Urinary bladder (tissue), 4 donors: Measurements from ENCODE around the gene PIGO. TPM values are rescaled to one million over a fixed set of nuclear protein-coding genes. Genes with fewer than 3 reads are reported as not detected.

Experiments
- DNase-seq: peaks from one replicate; pipeline ENCODE4 v3.0.0-alpha.2; 2015; ENCODE audit errors: extremely low spot score
- H3K27ac ChIP-seq: one replicate; pipeline ENCODE4 v1.5.1; 2013; ENCODE audit warnings: low read depth, mild to moderate bottlenecking, moderate library complexity
- H3K36me3 ChIP-seq: one replicate; pipeline ENCODE4 v1.6.1; 2013; ENCODE audit warnings: mild to moderate bottlenecking, moderate library complexity; ENCODE audit not compliant: insufficient read depth
- H3K4me1 ChIP-seq: one replicate; pipeline ENCODE4 v1.6.1; 2013; ENCODE audit warnings: mild to moderate bottlenecking, moderate library complexity; ENCODE audit not compliant: insufficient read depth
- H3K4me3 ChIP-seq: one replicate; pipeline ENCODE4 v1.5.1; 2013; ENCODE audit warnings: low read depth, low read length
- WGBS: extraction: QIAGEN DNeasy Blood & Tissue Kit; methylation state at CpG from one replicate; pipeline ENCODE4 v1.1.7; 2013; 5-methylcytosine and 5-hydroxymethylcytosine counted together
- polyA plus RNA-seq: library from polyadenylated mRNA; stranded (reverse); fragments of 200-250 nt; gene quantifications from one replicate; pipeline ENCODE4 v1.2.3, GENCODE V29; 2013
- total RNA-seq: library from RNA; depleted of rRNA; stranded (reverse); fragments of >200 nt; gene quantifications from one replicate; pipeline ENCODE4 v1.2.3, GENCODE V29; 2014
- donor health status: healthy with polysubstance abuse.
- donor health status: healthy.

The PIGO gene
- total and polyA plus RNA-seq, 2 donors: 8.6 to 14.8 TPM

DNA sequence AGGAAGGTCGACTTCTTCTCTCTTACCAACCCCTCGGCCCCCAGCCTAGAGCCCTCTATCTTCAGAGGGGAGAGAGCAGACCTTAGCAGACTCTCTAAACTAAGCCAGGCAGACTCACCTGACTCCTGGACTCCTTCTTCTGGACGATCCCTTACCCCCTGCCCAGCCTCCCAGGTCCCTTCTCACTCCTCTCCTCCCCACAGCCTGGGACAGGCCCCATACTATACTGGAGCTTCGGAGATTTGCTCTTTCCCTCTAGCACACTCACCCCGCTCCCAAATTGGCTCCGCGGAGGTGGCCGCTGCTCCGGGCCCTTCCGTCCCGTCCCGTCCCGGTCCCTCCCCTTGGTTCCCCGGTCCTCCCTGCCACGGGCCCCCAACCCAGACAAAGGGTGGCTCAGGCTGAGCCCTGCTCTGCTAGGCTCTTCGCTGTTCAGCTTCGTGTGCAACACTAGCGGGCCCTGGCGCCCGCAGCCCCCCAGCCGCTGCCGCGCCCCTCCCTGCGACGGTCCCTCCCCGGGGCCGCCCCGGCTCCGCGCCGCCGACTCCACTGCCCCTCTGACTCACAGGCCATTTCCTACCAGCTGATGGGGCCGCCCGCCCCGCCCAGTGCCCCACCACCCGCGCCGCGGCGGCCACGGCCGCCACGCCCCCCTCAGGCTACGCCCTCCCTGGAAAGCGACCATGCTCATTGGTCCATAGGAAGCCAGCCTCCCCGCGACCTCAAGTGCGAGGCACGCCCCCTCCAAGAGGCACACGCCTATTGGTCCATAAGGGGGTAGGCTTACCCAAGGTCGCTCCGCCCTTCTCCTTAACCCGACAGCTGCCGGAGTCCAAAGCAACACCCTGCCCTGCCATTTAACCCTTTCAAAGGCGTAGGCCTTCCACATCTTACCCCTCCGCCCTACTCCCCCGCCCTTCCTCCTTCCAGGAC, 14.9 kb upstream of the PIGO start:
- H3K4me1 ChIP-seq: no peaks in the 10 kb centered on the region
- peak overlapping the region; percentile 66 for H3K4me3 ChIP-seq
- WGBS: 1% methylated on average over 57 of the region's 57 CpGs
- H3K27ac ChIP-seq: peak overlapping the region; percentile 87
- DNase-seq: peak; percentile 94
- no peaks in the 10 kb centered on the region for H3K36me3 ChIP-seq

DNA sequence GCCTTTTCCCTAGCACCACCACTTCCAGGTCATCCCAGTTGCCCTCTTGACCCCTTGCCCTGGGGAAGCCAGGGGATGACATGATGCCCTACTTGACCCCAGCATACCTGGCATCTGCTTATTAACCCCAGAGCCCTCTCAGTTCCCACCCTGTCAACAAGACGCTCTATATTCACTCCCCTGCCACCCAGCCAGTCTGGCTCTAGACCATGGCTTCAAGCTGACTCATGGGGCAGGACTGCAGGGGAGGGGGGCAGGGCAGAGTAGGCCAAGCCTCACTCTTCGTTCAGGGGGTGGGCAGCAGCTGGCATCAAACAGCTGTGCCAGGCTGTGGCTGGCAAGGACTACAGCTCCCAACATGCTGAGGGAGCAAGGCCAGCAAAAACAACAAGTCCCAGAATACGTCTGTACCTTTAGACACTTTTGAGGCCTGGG, 14.0 kb upstream of the PIGO start:
- 24% methylated on average over 3 of the region's 3 CpGs for WGBS
- Histone ChIP-seq H3K4me1 (no peaks in the 10 kb centered on the region), H3K36me3 (no peaks in the 10 kb centered on the region), H3K27ac (no peak overlapping the region), H3K4me3 (no peak overlapping the region)
- no peak for DNase-seq

- no peaks in the 10 kb centered on the region for H3K4me1 ChIP-seq
- 60% methylated on average over 8 of the region's 8 CpGs for WGBS
- no peak overlapping the region for H3K4me3 ChIP-seq
- H3K36me3 ChIP-seq: no peaks in the 10 kb centered on the region
- no peak overlapping the region for H3K27ac ChIP-seq
- DNase-seq: no peak
These were observed 12.7 kb upstream of the PIGO start for GRCh38 chr9:35108946-35109575.

GRCh38 chr9:35108461-35108860, 12.1 kb upstream of the PIGO start:
- no peak for DNase-seq
- no peaks in the 10 kb centered on the region for H3K4me1 ChIP-seq
- no peaks in the 10 kb centered on the region for H3K36me3 ChIP-seq
- H3K4me3 ChIP-seq: no peak overlapping the region
- 88% methylated on average over 6 of the region's 6 CpGs for WGBS
- no peak overlapping the region for H3K27ac ChIP-seq

DNA sequence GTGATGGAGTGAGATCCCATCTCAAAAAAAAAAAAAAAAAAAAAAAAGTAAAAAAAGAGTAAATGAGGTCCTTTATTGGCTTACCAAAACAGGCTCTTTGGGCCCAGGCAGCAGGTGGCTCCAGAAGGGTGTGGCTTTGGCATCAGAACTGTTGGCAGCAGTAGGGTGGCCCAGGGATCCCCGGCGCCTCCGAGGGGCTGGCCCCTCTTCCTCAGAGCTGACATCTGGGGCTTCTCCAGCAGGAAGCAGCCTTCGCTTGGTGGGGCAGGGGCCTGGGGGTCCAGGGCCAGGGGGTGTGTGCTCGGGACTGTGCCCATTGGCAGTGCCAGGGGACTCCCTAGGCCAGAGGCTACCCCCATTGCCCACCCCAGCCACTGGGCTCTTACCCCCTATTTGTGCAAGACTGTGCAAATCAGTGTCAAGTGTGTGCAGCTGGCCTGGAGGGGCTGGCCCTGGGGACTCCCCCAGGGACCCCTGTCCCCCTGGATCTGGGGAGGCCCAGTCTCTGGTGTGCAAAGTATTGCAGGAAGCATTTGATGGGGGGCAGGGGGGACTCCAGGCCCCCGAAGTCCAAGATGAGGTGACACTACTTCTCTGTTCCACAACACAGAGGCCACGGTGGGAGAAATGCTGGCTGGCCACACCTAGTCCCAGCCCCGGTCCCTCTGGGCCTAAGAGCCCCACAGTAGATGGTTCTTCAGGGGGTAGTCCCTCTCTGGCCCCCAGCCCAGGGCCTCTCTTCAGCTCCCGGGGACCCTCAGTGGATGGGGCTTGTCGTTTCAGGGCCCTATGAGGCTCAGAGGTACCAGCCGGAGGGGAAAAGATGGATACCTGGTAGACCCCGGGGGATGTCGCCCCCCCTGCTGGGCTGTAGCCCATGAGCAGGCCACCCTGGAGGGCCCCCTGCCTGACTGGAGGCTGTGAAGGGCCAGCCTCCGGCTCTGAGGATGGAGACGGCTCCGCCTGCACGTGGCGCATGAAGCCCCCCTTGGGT, 11.2 kb upstream of the PIGO start:
- DNase-seq: no peak
- H3K4me1 ChIP-seq: no peaks in the 10 kb centered on the region
- H3K36me3 ChIP-seq: no peaks in the 10 kb centered on the region
- H3K27ac ChIP-seq: no peak overlapping the region
- no peak overlapping the region for H3K4me3 ChIP-seq
- WGBS: 79% methylated on average over 18 of the region's 18 CpGs

GRCh38 chr9:35106343-35106730, 9.9 kb upstream of the PIGO start:
- no peak for DNase-seq
- 90% methylated on average over 7 of the region's 7 CpGs for WGBS

GRCh38 chr9:35105571-35106342, 9.4 kb upstream of the PIGO start:
- DNase-seq: no peak
- 93% methylated on average over 13 of the region's 13 CpGs for WGBS
- no peaks in the 10 kb centered on the region for H3K36me3 ChIP-seq

More at GRCh38 chr9:35106343-35106730, 9.9 kb upstream of the PIGO start:
- Histone ChIP-seq H3K36me3 (no peaks in the 10 kb centered on the region), H3K4me1 (peaks cover 2% of the 10 kb centered on the region), H3K27ac (no peak overlapping the region), H3K4me3 (no peak overlapping the region)

GRCh38 chr9:35105126-35105525, 8.7 kb upstream of the PIGO start:
- no peaks in the 10 kb centered on the region for H3K36me3 ChIP-seq
- H3K4me1 ChIP-seq: peaks cover 2% of the 10 kb centered on the region
- DNase-seq: no peak
- no peak overlapping the region for H3K4me3 ChIP-seq
- H3K27ac ChIP-seq: no peak overlapping the region
- 91% methylated on average over 12 of the region's 12 CpGs for WGBS

More at GRCh38 chr9:35105571-35106342, 9.4 kb upstream of the PIGO start:
- H3K4me3 ChIP-seq: no peak overlapping the region
- H3K4me1 ChIP-seq: peaks cover 2% of the 10 kb centered on the region
- H3K27ac ChIP-seq: no peak overlapping the region

- Histone ChIP-seq H3K36me3 (no peaks in the 10 kb centered on the region), H3K27ac (no peak overlapping the region), H3K4me3 (no peak overlapping the region), H3K4me1 (peaks cover 2% of the 10 kb centered on the region)
- 94% methylated on average over 4 of the region's 4 CpGs for WGBS
- no peak for DNase-seq
These were observed 8.2 kb upstream of the PIGO start for GRCh38 chr9:35104586-35104985.

DNA sequence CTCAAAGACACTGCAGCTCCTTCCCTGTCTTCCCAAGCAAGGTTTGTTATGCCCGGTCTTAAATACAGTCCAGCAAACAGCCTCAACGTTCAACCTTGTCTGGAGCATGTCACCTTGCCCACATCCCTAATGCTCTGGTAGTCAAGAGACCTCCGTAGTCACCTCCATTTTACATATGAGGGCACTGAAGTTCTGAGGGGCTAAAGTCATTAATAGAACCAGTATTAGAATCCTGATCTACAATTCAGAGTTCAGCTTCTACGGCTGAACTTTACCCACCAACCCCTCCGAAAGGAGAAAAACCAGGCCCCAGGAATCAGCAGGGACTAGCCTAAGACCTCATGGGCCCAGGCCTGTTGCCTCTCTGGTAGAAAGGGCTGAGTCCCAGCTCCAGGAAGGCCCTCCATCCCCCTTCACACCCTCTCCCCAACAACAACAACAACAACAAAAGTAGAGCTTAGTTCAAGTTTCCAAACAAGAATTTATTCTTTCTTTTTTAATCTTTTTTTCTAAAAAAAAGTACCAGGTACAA, 7.3 kb upstream of the PIGO start:
- 31% methylated on average over 5 of the region's 5 CpGs for WGBS
- DNase-seq: no peak
- no peaks in the 10 kb centered on the region for H3K36me3 ChIP-seq
- H3K4me1 ChIP-seq: peaks cover 2% of the 10 kb centered on the region
- peak overlapping the region; percentile 63 for H3K27ac ChIP-seq
- H3K4me3 ChIP-seq: peak overlapping the region; percentile 64

DNA sequence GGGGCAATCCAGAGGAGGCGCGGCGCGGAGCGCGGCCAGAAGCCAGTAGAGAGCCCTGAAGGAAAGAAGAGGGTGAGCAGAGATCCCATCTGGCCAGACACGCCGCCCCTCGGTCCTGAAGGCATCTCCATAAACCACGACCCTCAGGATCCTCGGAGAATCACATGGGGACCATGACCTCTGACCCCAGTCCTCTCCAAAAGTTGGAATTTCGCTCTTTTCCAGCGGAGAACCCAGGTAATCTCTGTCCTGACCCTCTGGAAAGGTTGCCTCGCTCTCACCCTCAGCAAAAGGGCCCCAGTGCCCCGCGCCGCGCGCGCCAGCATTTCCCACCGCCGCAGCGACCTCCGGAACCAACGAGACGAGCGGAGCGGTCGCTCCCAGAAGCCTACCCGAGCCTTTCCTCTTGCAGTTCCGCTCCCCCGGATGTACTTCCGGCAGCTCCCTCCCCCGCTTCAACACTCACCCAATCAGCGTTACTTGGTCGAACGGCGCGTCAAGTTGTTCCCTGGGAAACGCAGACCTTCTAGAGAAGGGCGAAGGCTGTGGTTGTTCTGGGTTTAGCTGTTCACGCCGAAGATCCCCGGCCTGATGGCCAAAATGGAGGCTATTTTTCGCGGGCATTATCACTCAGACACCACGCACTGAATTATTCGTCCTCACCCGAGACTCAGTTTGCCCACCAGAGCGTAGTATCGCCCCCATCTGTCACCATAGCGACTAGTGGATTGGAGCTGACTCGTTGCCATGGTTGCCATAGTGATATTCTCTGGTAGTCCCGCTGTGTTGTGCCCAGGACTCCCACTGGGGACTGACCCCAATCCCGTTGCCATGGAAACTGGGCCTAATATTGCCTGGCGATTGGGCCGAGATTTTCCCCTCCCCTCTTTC, 6.6 kb upstream of the PIGO start, which contains the start of gene STOML2:
Gene STOML2 (minus strand): TSS at position 363 of the 891 bp plus-strand sequence. CDS start 37 bp downstream, at position 326.
- 1% methylated on average over 57 of the region's 57 CpGs for WGBS
- Histone ChIP-seq H3K27ac (peak within 1 kb of the TSS; percentile 85), H3K4me1 (peaks cover 2% of the 10 kb centered on the region), H3K36me3 (no peaks in the 10 kb centered on the region), H3K4me3 (peak within 1 kb of the TSS; percentile 64)
- peak; percentile 94 for DNase-seq

DNA sequence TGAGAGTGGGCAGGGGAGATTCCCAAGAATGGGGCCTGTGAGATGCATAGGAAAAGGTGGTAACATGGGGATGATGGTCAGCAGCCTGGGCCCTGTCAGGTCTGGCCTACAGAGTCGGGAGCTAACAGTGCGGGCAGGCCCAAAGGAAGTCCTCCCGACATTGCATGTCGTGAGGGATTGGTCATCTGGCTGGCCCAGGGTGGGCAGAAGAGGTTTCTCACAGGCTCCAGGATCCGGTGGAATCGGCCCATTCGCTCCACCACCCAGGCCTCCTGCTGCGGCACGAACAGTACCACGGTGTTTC, 6.0 kb upstream of the PIGO start:
- WGBS: 3% methylated on average over 10 of the region's 10 CpGs
- DNase-seq: no peak
- H3K4me1 ChIP-seq: peaks cover 2% of the 10 kb centered on the region
- H3K36me3 ChIP-seq: no peaks in the 10 kb centered on the region
- peak overlapping the region; percentile 85 for H3K27ac ChIP-seq
- H3K4me3 ChIP-seq: peak overlapping the region; percentile 64
